PC-3 (cell line): ENCODE measurements around the gene GMDS.

Source experiments
- EZH2 ChIP-seq: fragments of 300-600 bp; sonication (generic); IDR thresholded peaks from one replicate; pipeline ENCODE4 v1.6.1; 2017; ENCODE audit warnings: antibody characterized with exemption, mild to moderate bottlenecking, low read length; ENCODE audit not compliant: unreplicated experiment
- TF ChIP-seq, protein P1 (sequence below): fragments of 300-600 bp; sonication (generic); conservative IDR thresholded peaks from 2 replicates; pipeline ENCODE4 v1.5.1; 2017; ENCODE audit warnings: antibody characterized with exemption, low read depth, mild to moderate bottlenecking, low read length

GRCh38 chr6:2186516-2186915 lies 58.9 kb downstream of the GMDS start:
- no peak for TF ChIP-seq EZH2
- TF ChIP-seq, protein P1, sequence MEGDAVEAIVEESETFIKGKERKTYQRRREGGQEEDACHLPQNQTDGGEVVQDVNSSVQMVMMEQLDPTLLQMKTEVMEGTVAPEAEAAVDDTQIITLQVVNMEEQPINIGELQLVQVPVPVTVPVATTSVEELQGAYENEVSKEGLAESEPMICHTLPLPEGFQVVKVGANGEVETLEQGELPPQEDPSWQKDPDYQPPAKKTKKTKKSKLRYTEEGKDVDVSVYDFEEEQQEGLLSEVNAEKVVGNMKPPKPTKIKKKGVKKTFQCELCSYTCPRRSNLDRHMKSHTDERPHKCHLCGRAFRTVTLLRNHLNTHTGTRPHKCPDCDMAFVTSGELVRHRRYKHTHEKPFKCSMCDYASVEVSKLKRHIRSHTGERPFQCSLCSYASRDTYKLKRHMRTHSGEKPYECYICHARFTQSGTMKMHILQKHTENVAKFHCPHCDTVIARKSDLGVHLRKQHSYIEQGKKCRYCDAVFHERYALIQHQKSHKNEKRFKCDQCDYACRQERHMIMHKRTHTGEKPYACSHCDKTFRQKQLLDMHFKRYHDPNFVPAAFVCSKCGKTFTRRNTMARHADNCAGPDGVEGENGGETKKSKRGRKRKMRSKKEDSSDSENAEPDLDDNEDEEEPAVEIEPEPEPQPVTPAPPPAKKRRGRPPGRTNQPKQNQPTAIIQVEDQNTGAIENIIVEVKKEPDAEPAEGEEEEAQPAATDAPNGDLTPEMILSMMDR = no peak
